Heart right ventricle (tissue), 16 donors: Measurements from ENCODE around the gene CARS2. TPM values are rescaled to one million over a fixed set of nuclear protein-coding genes. Genes with fewer than 3 reads are reported as not detected.
A peak's percentile ranks its signal among the peaks of the same experiment; 100 is the strongest.

ENCODE experiments used
- ATAC-seq, 8 donors: fragments of 200-7000 bp; cut with Tn5 transposase; one replicate each; pipeline ENCODE4 v1.9.1; 2020; ENCODE audit warnings: mild to moderate bottlenecking in 8 of 8, moderate library complexity in 8 of 8, moderate number of reproducible peaks in 1 of 8
- DNase-seq, 2 donors: peaks; one replicate each; pipeline ENCODE4 v3.0.0-alpha.2; 2020
- H3K27ac ChIP-seq, 10 donors: fragments of 200-600 bp; sonication (generic) in 2 of 10; one replicate each; pipeline versions ENCODE4 v1.5.0 to v1.8.0; 2020 to 2022; ENCODE audit warnings: mild to moderate bottlenecking in 3 of 10
- H3K27me3 ChIP-seq, 7 donors: fragments of 200-600 bp; one replicate each; pipeline ENCODE4 v1.8.0; 2021 to 2022; ENCODE audit warnings: mild to moderate bottlenecking in 2 of 7
- H3K36me3 ChIP-seq, 9 donors: fragments of 200-600 bp; sonication (generic) in 1 of 9; one replicate each; pipeline versions ENCODE4 v1.5.0 to v1.8.0; 2020 to 2022; ENCODE audit warnings: mild to moderate bottlenecking in 2 of 9
- H3K4me1 ChIP-seq, 9 donors: fragments of 200-600 bp; sonication (generic) in 1 of 9; one replicate each; pipeline versions ENCODE4 v1.5.0 to v1.8.0; 2020 to 2022; ENCODE audit warnings: mild to moderate bottlenecking in 4 of 9
- H3K4me3 ChIP-seq, 10 donors: fragments of 200-600 bp; sonication (generic) in 2 of 10; one replicate each; pipeline versions ENCODE4 v1.5.0 to v1.8.0; 2020 to 2022; ENCODE audit warnings: mild to moderate bottlenecking in 7 of 10, moderate library complexity in 2 of 10
- H3K9me3 ChIP-seq, 11 donors: fragments of 200-600 bp in 10 of 11; sonication (generic) in 2 of 11; one replicate each; pipeline versions ENCODE4 v1.5.0 to v1.8.0; 2013 to 2022; ENCODE audit warnings: mild to moderate bottlenecking in 2 of 11, control low read depth in 1 of 11, moderate library complexity in 1 of 11
- WGBS, 2 donors: extraction: QIAGEN DNeasy Blood & Tissue Kit; methylation state at CpG; one replicate each; pipeline ENCODE4 v1.1.7; 2013; ENCODE audit warnings: inconsistent platforms in 1 of 2; 5-methylcytosine and 5-hydroxymethylcytosine counted together
- intact Hi-C, 10 donors: fragments of 100-400 bp; cut with DNase I; formaldehyde crosslinking; loops; one replicate each; pipeline versions ENCODE4 v1.11.1 to v1.14.2; 2022
- polyA plus RNA-seq, 2 donors: library from polyadenylated mRNA; stranded (reverse); fragments of 200-250 nt; gene quantifications; one replicate each; pipeline ENCODE4 v1.2.3, GENCODE V29; 2013
- total RNA-seq, 10 donors: library from RNA; stranded (reverse); fragmentation: NEBNext Ultra II Directional in 3 of 10; extraction: Animal tissue kit (Norgen Biotek cat#: 25700) in 3 of 10; gene quantifications; one replicate each; pipeline versions ENCODE4 v1.2.1 to v1.2.4, GENCODE V29; 2021 to 2023
- TF ChIP-seq, protein P1 (sequence below), 9 donors: fragments of 200-600 bp; sonication (generic) in 2 of 9; IDR thresholded peaks; one replicate each; pipeline versions ENCODE4 v1.5.0 to v1.8.0; 2021 to 2022; ENCODE audit warnings: antibody characterized with exemption in 9 of 9, mild to moderate bottlenecking in 5 of 9, moderate library complexity in 1 of 9
- donor health status: Arrhythmogenic right ventricular cardiomyopathy.
- donor health status: ischemic (EF 13 %, LVEDD 7.1; RV severe dilation, severe dysfunction).
- donor health status: healthy with polysubstance abuse.
- donor health status: DM: no; HTN: yes; CAD: no.
- donor health status: DM: no; HTN: no; CAD: no.
- donor health status: ischemic (EF 25% LVEDD 6.9; RV normal size, moderate dysfunction).
- donor health status: ischemic (EF 25% LVEDD 5.7; RV mildly dilated, moderate dysfunction).
- donor health status: healthy.
- donor health status: DM: yes; HTN: yes; CAD: no.
- donor health status: Ischemic cardiomyopathy.
- donor health status: ischemic (EF 35%, LVEDD 5.7; RV mildly dilated, moderate dysfunction).
- donor health status: nonischemic (EF 11% LVEDD 7.7; RV severe dilation, severe dysfunction).
- donor health status: DM: yes; HTN: yes; CAD: no.
- donor health status: PGD.
- donor health status: ischemic (EF 29% LVEDD 5.4; RV normal size, mild dysfunction).
- donor health status: nonischemic (EF 23%, LVEDD 6.1; RV moderate dilation, normal function).

The CARS2 gene
- total and polyA plus RNA-seq, 12 donors = 35.2 to 103 (median 44.0) TPM

DNA sequence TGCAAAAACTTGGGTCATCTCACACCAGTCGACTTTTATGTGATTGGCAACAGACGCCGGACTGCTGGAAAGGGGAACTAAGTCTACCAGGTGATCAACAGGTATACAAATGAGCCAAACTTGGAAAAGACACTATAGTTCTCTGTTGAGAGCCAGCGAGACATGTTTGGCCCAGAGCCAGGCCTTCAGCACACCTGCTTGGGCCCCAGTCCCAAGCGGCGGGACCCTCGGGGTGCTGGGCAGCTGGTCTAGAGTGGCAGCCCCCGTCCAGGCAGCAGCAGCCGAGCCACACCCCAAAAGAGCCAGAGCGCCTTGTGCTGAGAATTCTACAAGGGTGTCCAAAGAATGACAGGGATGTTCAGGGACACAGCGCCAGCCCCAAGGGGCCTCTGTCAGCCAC is 62.6 kb downstream of the CARS2 start:
- Histone ChIP-seq H3K9me3 (no peaks in the 10 kb centered on the region), H3K27ac (no peak overlapping the region), H3K27me3 (no peaks in the 10 kb centered on the region), H3K4me1 (peaks cover 0 to 30% (median 21%) of the 10 kb centered on the region in 9 donors), H3K4me3 (no peak overlapping the region), H3K36me3 (peaks cover 0 to 89% (median 31%) of the 10 kb centered on the region in 9 donors)
- intact Hi-C loops = no loop called here
- ATAC-seq = no peak
- TF ChIP-seq, protein P1, sequence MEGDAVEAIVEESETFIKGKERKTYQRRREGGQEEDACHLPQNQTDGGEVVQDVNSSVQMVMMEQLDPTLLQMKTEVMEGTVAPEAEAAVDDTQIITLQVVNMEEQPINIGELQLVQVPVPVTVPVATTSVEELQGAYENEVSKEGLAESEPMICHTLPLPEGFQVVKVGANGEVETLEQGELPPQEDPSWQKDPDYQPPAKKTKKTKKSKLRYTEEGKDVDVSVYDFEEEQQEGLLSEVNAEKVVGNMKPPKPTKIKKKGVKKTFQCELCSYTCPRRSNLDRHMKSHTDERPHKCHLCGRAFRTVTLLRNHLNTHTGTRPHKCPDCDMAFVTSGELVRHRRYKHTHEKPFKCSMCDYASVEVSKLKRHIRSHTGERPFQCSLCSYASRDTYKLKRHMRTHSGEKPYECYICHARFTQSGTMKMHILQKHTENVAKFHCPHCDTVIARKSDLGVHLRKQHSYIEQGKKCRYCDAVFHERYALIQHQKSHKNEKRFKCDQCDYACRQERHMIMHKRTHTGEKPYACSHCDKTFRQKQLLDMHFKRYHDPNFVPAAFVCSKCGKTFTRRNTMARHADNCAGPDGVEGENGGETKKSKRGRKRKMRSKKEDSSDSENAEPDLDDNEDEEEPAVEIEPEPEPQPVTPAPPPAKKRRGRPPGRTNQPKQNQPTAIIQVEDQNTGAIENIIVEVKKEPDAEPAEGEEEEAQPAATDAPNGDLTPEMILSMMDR (IDR thresholded peaks at IDR 0.05) = no peak
- DNase-seq = no peak
- 88 to 93% methylated on average over 11 of the region's 11 CpGs for WGBS, 2 donors

DNA sequence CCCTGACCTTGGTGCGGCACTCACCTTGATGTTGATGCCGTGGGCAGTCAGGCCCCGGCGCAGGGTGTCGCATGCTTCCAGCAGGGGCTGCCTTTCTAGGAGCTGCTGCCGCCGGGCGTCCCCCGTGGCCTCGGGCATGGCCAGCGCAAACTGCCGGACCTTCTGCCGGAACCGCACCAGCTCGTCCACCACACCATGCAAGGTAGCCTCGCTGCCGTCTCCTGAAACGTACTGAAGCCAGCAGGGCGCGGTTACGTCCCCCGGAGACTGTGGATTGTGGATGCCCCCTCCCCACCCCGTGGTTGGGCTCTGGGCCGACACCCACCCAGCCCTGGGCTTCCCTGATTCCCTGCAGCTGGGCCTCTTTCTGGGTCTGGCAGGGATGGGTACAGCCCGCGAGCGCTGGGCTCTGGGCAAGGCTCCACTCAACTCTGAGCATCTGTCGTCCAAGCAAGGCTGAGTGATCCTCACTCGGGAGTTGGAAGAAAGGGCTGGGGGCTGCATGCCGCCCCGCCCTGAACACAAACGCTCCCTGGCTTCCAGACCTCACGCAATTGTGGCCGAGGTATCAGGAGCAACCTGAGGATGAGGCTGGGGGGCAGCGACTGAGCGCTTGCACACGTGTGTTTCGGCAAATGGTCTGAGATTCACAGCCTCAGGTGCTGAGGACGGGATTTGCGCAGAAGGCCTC is 63.5 kb downstream of the CARS2 start:
- peaks cover 0 to 95% (median 39%) of the 10 kb centered on the region in 9 donors for H3K36me3 ChIP-seq
- intact Hi-C loops = no loop called here
- H3K4me1 ChIP-seq = peaks cover 0 to 30% (median 21%) of the 10 kb centered on the region in 9 donors
- H3K4me3 ChIP-seq = no peak overlapping the region
- no peak overlapping the region for H3K27ac ChIP-seq
- DNase-seq = no peak
- TF ChIP-seq, protein P1 (IDR thresholded peaks at IDR 0.05) = no peak
- H3K9me3 ChIP-seq = no peaks in the 10 kb centered on the region
- WGBS, 2 donors = 91% methylated on average over 40 of the region's 40 CpGs
- no peak for ATAC-seq
- H3K27me3 ChIP-seq = no peaks in the 10 kb centered on the region

DNA sequence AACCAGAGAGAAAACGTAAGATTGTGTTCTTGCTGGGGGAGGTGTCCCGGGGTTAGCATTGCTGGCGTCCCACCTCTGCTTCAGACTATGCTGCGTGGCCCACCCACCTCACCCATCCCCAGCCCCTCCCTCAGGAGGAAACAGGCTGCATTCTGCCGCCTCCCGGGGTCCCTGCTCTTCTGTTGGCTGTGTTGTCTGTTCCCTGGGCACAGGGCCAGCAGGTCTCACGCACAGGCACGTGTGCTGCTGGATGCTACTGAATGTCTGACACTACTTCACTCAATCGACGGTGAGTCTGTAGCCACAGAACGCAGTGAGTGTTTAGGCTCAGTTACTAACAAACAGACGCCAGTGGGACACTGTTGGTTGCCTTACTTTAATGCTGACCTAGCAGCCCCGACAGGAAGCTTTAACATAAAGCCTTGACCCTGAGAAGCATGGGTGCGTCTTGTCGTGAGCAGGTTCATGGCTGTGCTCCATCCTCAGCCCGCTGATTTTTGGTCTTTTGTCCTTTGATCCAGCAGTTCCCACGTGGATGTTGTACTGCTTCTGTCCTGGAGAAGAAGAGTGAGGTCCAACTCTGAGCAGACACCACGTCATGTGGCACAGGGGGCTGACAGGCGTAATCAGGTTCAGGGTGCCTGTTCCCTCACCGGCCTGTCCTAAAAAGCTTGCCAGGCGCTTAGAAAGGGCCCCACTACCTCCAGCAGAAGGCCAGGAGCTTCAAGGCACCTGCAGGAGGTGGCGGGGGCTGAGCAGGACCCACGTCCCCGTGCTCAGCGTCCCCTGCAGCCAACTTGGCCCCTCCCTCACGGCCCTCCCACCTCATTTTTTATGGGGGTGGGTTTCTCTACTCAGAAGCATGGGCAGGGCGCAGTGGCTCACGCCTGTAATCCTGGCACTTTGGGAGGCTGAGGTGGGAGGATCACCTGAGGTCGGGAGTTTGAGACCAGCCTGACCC is 64.6 kb downstream of the CARS2 start:
- Histone ChIP-seq H3K4me1 (peaks cover 0 to 30% (median 21%) of the 10 kb centered on the region in 9 donors), H3K36me3 (peaks cover 1 to 98% (median 50%) of the 10 kb centered on the region in 9 donors), H3K27ac (peak overlapping the region in 5 of 10 donors; percentile 25 to 65 (median 46)), H3K4me3 (no peak overlapping the region), H3K27me3 (no peaks in the 10 kb centered on the region), H3K9me3 (no peaks in the 10 kb centered on the region)
- DNase-seq (peak in 1 of 2 donors; percentile 37), ATAC-seq (peak in 5 of 8 donors; percentile 2 to 57 (median 30))
- intact Hi-C loops = no loop called here
- 64 to 67% methylated on average over 29 of the region's 29 CpGs for WGBS, 2 donors
- TF ChIP-seq, protein P1 (IDR thresholded peaks at IDR 0.05) = no peak

DNA sequence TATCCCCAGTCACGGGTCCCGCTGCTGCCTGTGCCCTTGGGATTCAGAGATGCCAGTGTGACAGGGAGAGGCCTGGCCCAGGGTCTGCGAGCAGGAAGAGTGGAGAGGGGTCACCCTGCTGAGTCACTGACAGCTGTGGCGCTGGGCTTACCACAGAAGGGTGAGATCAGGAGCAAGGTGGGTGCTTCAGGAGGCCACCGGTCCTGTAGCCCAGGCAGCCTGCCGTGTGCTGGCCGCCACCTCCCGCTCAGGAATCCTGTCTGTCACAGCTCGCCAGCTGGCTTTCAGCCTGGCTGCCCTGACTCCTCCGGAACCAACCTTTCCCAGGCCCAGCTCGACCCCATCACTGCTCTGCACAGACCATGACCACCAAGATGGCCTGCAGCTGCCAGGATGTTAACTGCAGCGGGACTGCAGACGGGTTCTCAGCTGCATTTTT is 65.3 kb downstream of the CARS2 start:
- ATAC-seq = peak in 7 of 8 donors; percentile 26 to 77 (median 61)
- peak overlapping the region in 5 of 10 donors; percentile 25 to 65 (median 46) for H3K27ac ChIP-seq
- TF ChIP-seq, protein P1 (IDR thresholded peaks at IDR 0.05) = no peak
- WGBS, 2 donors = 44 to 46% methylated on average over 13 of the region's 13 CpGs
- intact Hi-C loops = no loop called here
- no peaks in the 10 kb centered on the region for H3K27me3 ChIP-seq
- no peak overlapping the region for H3K4me3 ChIP-seq
- peaks cover 8 to 99% (median 55%) of the 10 kb centered on the region in 9 donors for H3K36me3 ChIP-seq
- H3K4me1 ChIP-seq = peaks cover 0 to 30% (median 21%) of the 10 kb centered on the region in 9 donors
- no peaks in the 10 kb centered on the region for H3K9me3 ChIP-seq
- peak; percentile 56 to 60 for DNase-seq
